ENCODE results near the gene LUZP4. TPM values are rescaled to one million over a fixed set of nuclear protein-coding genes. Genes with fewer than 3 reads are reported as not detected.
"Not testable (repeated sequence)": the region's sequence is repeated elsewhere in the genome, so short reads cannot be mapped to it uniquely, and the experiment has no call there.

LUZP4 gene
- total RNA-seq, 4 donors from 2014 or later, result not detected

GRCh38 chrX:115341421-115341820 is 51.9 kb downstream of the LUZP4 start:
- Histone ChIP-seq H3K27ac (no peak overlapping the region), H3K4me1 (peaks cover 8 to 27% (median 20%) of the 10 kb centered on the region in 3 donors)
- no peak for ATAC-seq

GRCh38 chrX:115344885-115345614 is 55.5 kb downstream of the LUZP4 start:
- no peak overlapping the region for H3K4me3 ChIP-seq
- H3K4me1 ChIP-seq, result peaks cover 8 to 20% (median 20%) of the 10 kb centered on the region in 3 donors
- H3K27me3 ChIP-seq, result no peaks in the 10 kb centered on the region
- TF ChIP-seq POLR2A (IDR thresholded peaks at IDR 0.05), result no peak
- TF ChIP-seq POLR2AphosphoS5 (IDR thresholded peaks at IDR 0.05), result peak; percentile 72
- TF ChIP-seq CTCF (IDR thresholded peaks at IDR 0.05), result peak in 1 of 4 experiments; percentile 6
- WGBS, 2 donors (ENCODE audit: low coverage in 1 of 2), result 13 to 33% methylated on average over 1 to 2 of the region's 3 CpGs
- ATAC-seq, result peak; percentile 95
- H3K9me3 ChIP-seq, result no peaks in the 10 kb centered on the region
- H3K36me3 ChIP-seq, result no peaks in the 10 kb centered on the region
- H3K27ac ChIP-seq, result peak overlapping the region; percentile 74 to 88 (median 80)

More at GRCh38 chrX:115341421-115341820, 51.9 kb downstream of the LUZP4 start:
- TF ChIP-seq CTCF (IDR thresholded peaks at IDR 0.05) (no peak), POLR2A (IDR thresholded peaks at IDR 0.05) (no peak), EP300 (IDR thresholded peaks at IDR 0.05) (no peak), POLR2AphosphoS5 (IDR thresholded peaks at IDR 0.05) (no peak)
- no peaks in the 10 kb centered on the region for H3K36me3 ChIP-seq
- H3K9me3 ChIP-seq, result no peaks in the 10 kb centered on the region
- H3K27me3 ChIP-seq, result no peaks in the 10 kb centered on the region
- 60 to 90% methylated on average over 1 of the region's 1 CpG for WGBS, 2 donors (ENCODE audit: low coverage in 1 of 2)
- no peak overlapping the region for H3K4me3 ChIP-seq

GRCh38 chrX:115345615-115346014 is 56.1 kb downstream of the LUZP4 start:
- no peak for TF ChIP-seq CTCF (IDR thresholded peaks at IDR 0.05)
- TF ChIP-seq POLR2AphosphoS5 (IDR thresholded peaks at IDR 0.05), result no peak
- TF ChIP-seq POLR2A (IDR thresholded peaks at IDR 0.05), result no peak
- TF ChIP-seq EP300 (IDR thresholded peaks at IDR 0.05), result no peak
- Histone ChIP-seq H3K27me3 (no peaks in the 10 kb centered on the region), H3K36me3 (no peaks in the 10 kb centered on the region), H3K27ac (peak overlapping the region; percentile 69 to 83 (median 76)), H3K4me1 (peaks cover 8 to 20% (median 20%) of the 10 kb centered on the region in 3 donors), H3K4me3 (no peak overlapping the region), H3K9me3 (no peaks in the 10 kb centered on the region)
- 18 to 22% methylated on average over 3 of the region's 3 CpGs for WGBS, 2 donors (ENCODE audit: low coverage in 1 of 2)
- peak; percentile 17 for ATAC-seq

GRCh38 chrX:115346738-115347137 is 57.2 kb downstream of the LUZP4 start:
- H3K36me3 ChIP-seq, H3K4me3 ChIP-seq, H3K27ac ChIP-seq, H3K27me3 ChIP-seq, ATAC-seq, H3K9me3 ChIP-seq: not testable (repeated sequence)
- 93% methylated on average over 3 of the region's 14 CpGs; no CpG with 5 or more reads in 1 of the 2 donors for WGBS, 2 donors (ENCODE audit: low coverage in 1 of 2)
- peaks cover 8 to 20% (median 20%) of the 10 kb centered on the region in 3 donors for H3K4me1 ChIP-seq

GRCh38 chrX:115348446-115349225 is 59.1 kb downstream of the LUZP4 start:
- 53 to 79% methylated on average over 4 to 7 of the region's 7 CpGs for WGBS, 2 donors (ENCODE audit: low coverage in 1 of 2)

More at GRCh38 chrX:115348446-115349225, 59.1 kb downstream of the LUZP4 start:
- Histone ChIP-seq H3K36me3 (no peaks in the 10 kb centered on the region), H3K4me3 (no peak overlapping the region), H3K4me1 (peaks cover 8 to 20% (median 20%) of the 10 kb centered on the region in 3 donors), H3K9me3 (no peaks in the 10 kb centered on the region), H3K27me3 (no peaks in the 10 kb centered on the region), H3K27ac (no peak overlapping the region)
- no peak for ATAC-seq
- TF ChIP-seq CTCF (IDR thresholded peaks at IDR 0.05), result no peak
- TF ChIP-seq POLR2A (IDR thresholded peaks at IDR 0.05), result no peak
- no peak for TF ChIP-seq POLR2AphosphoS5 (IDR thresholded peaks at IDR 0.05)
- TF ChIP-seq EP300 (IDR thresholded peaks at IDR 0.05), result no peak

Measured in gastroesophageal sphincter (tissue), 4 donors.